Stimulated activated CD4-positive, alpha-beta T cell treated with anti-CD3 and anti-CD28 coated beads, TNF-alpha, amount 100 ng/mL, for 4 hours (primary cell): ENCODE measurements around the gene CTPS2.

Experiments
- DNase-seq, 3 experiments: peaks; one replicate each; pipeline ENCODE4 v3.0.0-alpha.2; 2020; ENCODE audit warnings: low read depth in 3 of 3

Gene CTPS2

GRCh38 chrX:16559206-16559619 lies 153.3 kb downstream of the CTPS2 start:
- no peak for DNase-seq

GRCh38 chrX:16558489-16558888 lies 154.0 kb downstream of the CTPS2 start:
- no peak for DNase-seq

DNA sequence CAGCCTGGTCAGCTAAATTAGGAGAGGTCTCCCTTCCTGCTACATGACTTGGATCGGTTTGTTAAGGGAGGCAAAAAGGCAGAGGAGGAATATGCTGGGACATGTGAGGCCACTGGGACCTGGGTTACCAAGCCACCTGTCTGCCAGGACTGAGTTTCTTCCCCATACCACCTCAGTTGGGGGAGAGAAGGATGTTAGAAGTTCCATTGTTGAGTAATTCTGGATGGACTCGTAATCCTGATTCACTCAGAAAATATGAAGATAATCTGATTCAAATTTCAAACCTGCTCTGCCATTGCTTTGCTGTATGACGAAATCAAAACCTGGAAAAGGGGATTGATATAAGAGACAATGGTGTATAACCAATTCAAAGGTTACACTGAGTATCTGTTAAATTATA lies 159.9 kb downstream of the CTPS2 start:
- no peak for DNase-seq

DNA sequence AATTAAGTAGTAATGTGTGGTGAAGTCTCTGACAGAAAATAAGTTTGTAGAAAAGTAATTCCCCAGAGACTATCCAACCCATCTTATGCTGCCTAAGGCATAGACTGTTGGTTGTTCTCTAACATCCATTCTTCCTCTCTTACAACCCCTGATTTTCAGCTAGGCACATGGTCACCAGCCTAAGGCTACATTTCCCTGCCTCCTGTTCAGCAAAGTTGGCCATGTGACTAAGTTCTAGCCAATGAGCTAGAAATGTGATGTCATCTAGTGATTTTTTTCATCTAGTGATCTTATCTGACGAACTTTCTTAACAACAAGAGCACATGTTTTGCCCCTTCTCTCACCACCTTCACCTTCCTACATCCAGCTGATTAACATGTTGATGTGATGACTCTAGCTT lies 164.8 kb downstream of the CTPS2 start:
- no peak for DNase-seq

DNA sequence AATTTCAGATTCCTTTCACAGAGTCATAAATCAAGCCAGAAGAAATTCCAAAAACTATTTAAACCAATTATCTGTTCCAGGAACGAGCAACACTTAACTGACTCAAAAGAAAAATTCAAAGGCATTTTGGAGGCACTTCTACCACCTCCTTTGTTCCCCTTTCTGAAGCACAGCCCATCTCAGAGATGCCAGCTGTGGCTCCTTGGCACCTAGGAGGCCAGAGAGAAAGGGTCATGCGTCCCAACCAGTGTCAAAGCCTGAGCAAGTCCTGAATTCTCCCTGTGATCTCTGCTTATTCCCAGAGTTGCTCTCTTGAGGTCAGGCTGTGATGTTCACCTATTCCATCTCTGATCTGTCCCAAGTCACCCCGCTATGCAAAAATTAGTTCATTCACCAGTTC lies 167.5 kb downstream of the CTPS2 start:
- DNase-seq, result no peak
